SU-DHL-6 (cell line): ENCODE data around the gene SHMT2.

Experiments used
- H2AFZ ChIP-seq: fragments of 200-600 bp; sonication (generic); 2 replicates; pipeline ENCODE4 v1.6.1; 2014; ENCODE audit warnings: low read depth, mild to moderate bottlenecking, moderate library complexity, mixed read lengths, antibody characterized with exemption, low read length; ENCODE audit not compliant: severe bottlenecking
- H3F3A ChIP-seq: fragments of 200-600 bp; shearing (Covaris generic); 2 replicates; pipeline ENCODE4 v1.6.0; 2016; ENCODE audit warnings: antibody characterized with exemption, mild to moderate bottlenecking; ENCODE audit not compliant: insufficient read depth
- H3K27ac ChIP-seq: fragments of 200-600 bp; sonication (generic); 2 replicates; pipeline ENCODE4 v1.5.1; 2016; ENCODE audit warnings: low read depth, mild to moderate bottlenecking, low read length, moderate library complexity, mixed read lengths
- H3K27me3 ChIP-seq: fragments of 200-600 bp; sonication (generic), shearing (Covaris generic); 2 replicates; pipeline ENCODE4 v1.6.0; 2014; ENCODE audit warnings: mild to moderate bottlenecking, low read length
- H3K36me3 ChIP-seq: fragments of 200-600 bp; sonication (generic); 2 replicates; pipeline ENCODE4 v1.6.1; 2014; ENCODE audit warnings: mild to moderate bottlenecking, low read length, mixed read lengths
- H3K4me2 ChIP-seq: fragments of 300-600, 200-600 bp; shearing (Covaris generic), sonication (generic); 2 replicates; pipeline ENCODE4 v1.6.0; 2014; ENCODE audit warnings: low read length, low read depth, mild to moderate bottlenecking; ENCODE audit not compliant: poor library complexity, severe bottlenecking
- H3K4me3 ChIP-seq: fragments of 200-600 bp; sonication (generic); 2 replicates; pipeline ENCODE4 v1.5.1; 2014; ENCODE audit warnings: antibody characterized with exemption, low read length, mild to moderate bottlenecking, mixed read lengths; ENCODE audit not compliant: insufficient read depth, poor library complexity, severe bottlenecking
- H3K79me2 ChIP-seq: fragments of 200-600 bp; sonication (generic); 2 replicates; pipeline ENCODE4 v1.6.1; 2014; ENCODE audit warnings: mild to moderate bottlenecking, low read length, moderate library complexity; ENCODE audit not compliant: insufficient read depth
- H3K9ac ChIP-seq: fragments of 200-600 bp; sonication (generic); 2 replicates; pipeline ENCODE4 v1.7.0; 2014; ENCODE audit warnings: mild to moderate bottlenecking, low read length
- H3K9me2 ChIP-seq: fragments of 200-600 bp; sonication (generic); replicated peaks from 2 replicates; pipeline ENCODE4 v1.6.1; 2014; ENCODE audit warnings: low read length; ENCODE audit not compliant: insufficient read depth
- H3K9me3 ChIP-seq: fragments of 200-600 bp; sonication (generic); 2 replicates; pipeline ENCODE4 v1.6.1; 2014; ENCODE audit warnings: low read length, mixed read lengths; ENCODE audit not compliant: insufficient read depth
- H4K20me1 ChIP-seq: fragments of 200-600 bp; sonication (generic); 2 replicates; pipeline ENCODE4 v1.6.1; 2014; ENCODE audit warnings: low read depth, mild to moderate bottlenecking, antibody characterized with exemption, low read length, moderate library complexity, mixed read lengths
- CTCF ChIP-seq: fragments of 200-600 bp; sonication (generic); IDR thresholded peaks from one replicate; pipeline ENCODE4 v1.5.1; 2017; ENCODE audit warnings: antibody characterized with exemption, mild to moderate bottlenecking, low read length, moderate library complexity; ENCODE audit not compliant: insufficient read depth, poor library complexity, severe bottlenecking
- EZH2phosphoT487 ChIP-seq: fragments of 200-600 bp; sonication (generic), shearing (Covaris generic); conservative IDR thresholded peaks from 2 replicates; pipeline ENCODE4 v1.6.1; 2018; ENCODE audit warnings: mild to moderate bottlenecking, antibody characterized with exemption, low read length, moderate library complexity, mixed read lengths

The SHMT2 gene

DNA sequence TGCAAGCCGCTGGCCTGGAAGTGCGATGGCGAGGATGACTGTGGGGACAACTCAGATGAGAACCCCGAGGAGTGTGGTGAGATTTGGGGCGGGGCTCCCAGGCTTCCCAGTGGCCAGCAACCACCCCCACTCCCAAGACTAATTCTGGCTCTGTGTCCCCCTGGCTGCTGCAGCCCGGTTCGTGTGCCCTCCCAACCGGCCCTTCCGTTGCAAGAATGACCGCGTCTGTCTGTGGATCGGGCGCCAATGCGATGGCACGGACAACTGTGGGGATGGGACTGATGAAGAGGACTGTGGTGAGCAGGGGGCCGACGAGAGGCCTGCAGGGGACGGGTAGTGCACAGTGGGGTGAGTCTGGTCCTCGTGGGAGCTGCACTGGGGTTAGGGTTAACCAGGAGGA, 25.1 kb upstream of the SHMT2 start:
- Histone ChIP-seq H3K9me3 (no peaks in the 10 kb centered on the region), H3K36me3 (no peaks in the 10 kb centered on the region), H3K4me2 (no peak overlapping the region), H3K27ac (no peak overlapping the region), H3K27me3 (no peaks in the 10 kb centered on the region), H3K9me2 (no peaks in the 10 kb centered on the region), H3F3A (no peaks in the 10 kb centered on the region), H3K4me3 (no peak overlapping the region), H4K20me1 (no peaks in the 10 kb centered on the region), H2AFZ (no peak overlapping the region), H3K9ac (no peak overlapping the region), H3K79me2 (no peaks in the 10 kb centered on the region)
- no peak for TF ChIP-seq EZH2phosphoT487
- TF ChIP-seq CTCF: no peak

DNA sequence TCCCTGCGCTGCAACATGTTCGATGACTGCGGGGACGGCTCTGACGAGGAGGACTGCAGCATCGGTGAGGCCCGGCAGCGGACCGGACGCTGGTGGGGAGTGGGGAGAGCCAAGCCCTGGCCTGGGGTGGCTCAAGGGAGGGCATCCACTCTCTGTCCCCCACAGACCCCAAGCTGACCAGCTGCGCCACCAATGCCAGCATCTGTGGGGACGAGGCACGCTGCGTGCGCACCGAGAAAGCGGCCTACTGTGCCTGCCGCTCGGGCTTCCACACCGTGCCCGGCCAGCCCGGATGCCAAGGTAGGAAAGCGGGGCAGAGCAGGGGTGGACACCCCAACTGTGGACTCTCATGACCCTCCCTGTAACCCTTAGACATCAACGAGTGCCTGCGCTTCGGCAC, 24.3 kb upstream of the SHMT2 start:
- no peaks in the 10 kb centered on the region for H3K79me2 ChIP-seq
- H3K4me2 ChIP-seq: no peak overlapping the region
- TF ChIP-seq CTCF (no peak), EZH2phosphoT487 (no peak)
- no peaks in the 10 kb centered on the region for H3K36me3 ChIP-seq
- H3K9me3 ChIP-seq: no peaks in the 10 kb centered on the region
- H3K4me3 ChIP-seq: no peak overlapping the region
- no peak overlapping the region for H3K9ac ChIP-seq
- H3K27me3 ChIP-seq: no peaks in the 10 kb centered on the region
- H3F3A ChIP-seq: no peaks in the 10 kb centered on the region
- no peak overlapping the region for H2AFZ ChIP-seq
- no peaks in the 10 kb centered on the region for H3K9me2 ChIP-seq
- no peak overlapping the region for H3K27ac ChIP-seq
- H4K20me1 ChIP-seq: no peaks in the 10 kb centered on the region

DNA sequence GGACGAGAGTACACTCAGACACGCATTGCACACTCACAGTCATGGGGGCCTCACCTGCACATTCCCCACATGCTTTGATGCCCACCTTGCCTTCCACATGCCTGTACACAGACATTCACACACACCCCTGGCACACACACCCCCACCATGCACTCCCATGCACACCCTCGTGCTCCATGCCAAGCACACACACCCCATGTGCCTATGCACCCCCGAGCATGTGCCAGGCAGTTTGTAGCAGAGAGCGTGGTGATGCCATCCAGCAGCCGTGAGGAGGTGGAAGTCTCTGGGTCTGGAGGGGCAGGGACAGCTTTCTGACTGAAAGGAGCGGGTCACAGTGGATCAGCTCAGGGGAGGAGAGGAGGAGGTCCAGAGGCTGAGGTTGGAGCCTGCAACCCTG, 23.6 kb upstream of the SHMT2 start:
- no peaks in the 10 kb centered on the region for H3K36me3 ChIP-seq
- H3K79me2 ChIP-seq: no peaks in the 10 kb centered on the region
- no peaks in the 10 kb centered on the region for H3K9me3 ChIP-seq
- TF ChIP-seq CTCF (no peak), EZH2phosphoT487 (no peak)
- no peak overlapping the region for H3K27ac ChIP-seq
- H3K4me2 ChIP-seq: no peak overlapping the region
- no peaks in the 10 kb centered on the region for H3K27me3 ChIP-seq
- H3K4me3 ChIP-seq: no peak overlapping the region
- no peaks in the 10 kb centered on the region for H3K9me2 ChIP-seq
- H4K20me1 ChIP-seq: no peaks in the 10 kb centered on the region
- no peak overlapping the region for H3K9ac ChIP-seq
- H2AFZ ChIP-seq: no peak overlapping the region
- H3F3A ChIP-seq: no peaks in the 10 kb centered on the region
